HG03521 (cell line): ENCODE results near the gene MTHFR.

ENCODE experiments used
- ATAC-seq: cut with Tn5 transposase; IDR thresholded peaks from one replicate; pipeline ENCODE4 v1.9.1; 2021; ENCODE audit warnings: mild to moderate bottlenecking, moderate library complexity; ENCODE audit not compliant: unreplicated experiment

The MTHFR gene

GRCh38 chr1:11736746-11737639 lies 68.8 kb downstream of the MTHFR start:
- ATAC-seq, result no peak

GRCh38 chr1:11735854-11736745 lies 69.7 kb downstream of the MTHFR start, which contains the start of gene AGTRAP:
AGTRAP (plus strand) TSS chr1:11736136; CDS start chr1:11736209, 73 bp downstream.
- ATAC-seq, result peak; percentile 66
